Brain microvascular endothelial cell (primary cell): ENCODE results near the gene ATP1B4.

Experiments used
- DNase-seq: peaks from one replicate; pipeline ENCODE4 v3.0.0-alpha.2; 2020
- H3K27ac ChIP-seq: fragments of 250-450 bp; sonication (Bioruptor Pico); 2 replicates; pipeline ENCODE4 v1.5.1; 2020; ENCODE audit warnings: mild to moderate bottlenecking, moderate library complexity
- H3K27me3 ChIP-seq: fragments of 250-450 bp; sonication (Bioruptor Pico); replicated peaks from 2 replicates; pipeline ENCODE4 v1.5.1; 2020; ENCODE audit warnings: mild to moderate bottlenecking
- H3K36me3 ChIP-seq: fragments of 250-450 bp; sonication (Bioruptor Pico); replicated peaks from 2 replicates; pipeline ENCODE4 v1.5.1; 2020; ENCODE audit warnings: mild to moderate bottlenecking
- H3K4me3 ChIP-seq: 2 replicates; pipeline ENCODE4 v1.5.1; 2011; ENCODE audit warnings: low read depth, mild to moderate bottlenecking, control low read depth, low read length, moderate library complexity
- in situ Hi-C: cut with HindIII; loops from 2 replicates; pipeline ENCODE4 v1.10.0; 2017; ENCODE audit warnings: low sequenced_read_pairs, low pct_ligation_motif_present
- TF ChIP-seq, protein P1 (sequence below): IDR thresholded peaks from 2 replicates; pipeline ENCODE4 v1.5.1; 2011; ENCODE audit warnings: low read depth, mild to moderate bottlenecking, moderate library complexity, low read length, control low read depth, inconsistent platforms; ENCODE audit errors: missing control alignments

Gene ATP1B4

DNA sequence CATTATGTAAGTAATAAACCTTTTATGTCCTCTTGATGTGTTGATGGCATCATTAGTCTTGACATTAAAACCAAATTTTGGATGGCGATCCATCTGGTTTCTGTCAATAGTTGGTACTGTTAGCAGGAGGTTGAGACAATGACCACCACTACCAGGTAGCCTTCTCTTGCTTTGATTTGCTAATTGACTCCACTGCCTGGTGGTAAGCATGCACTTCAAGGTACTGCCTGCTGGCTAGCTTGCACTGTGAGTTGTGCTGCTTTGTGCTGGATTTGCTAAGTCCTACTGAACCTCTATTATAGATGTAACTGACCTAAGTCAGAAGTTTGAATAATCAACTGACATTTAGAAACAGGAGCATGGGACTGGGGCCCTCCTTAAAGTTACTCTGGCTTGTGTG, 46.3 kb downstream of the ATP1B4 start:
- TF ChIP-seq, protein P1, sequence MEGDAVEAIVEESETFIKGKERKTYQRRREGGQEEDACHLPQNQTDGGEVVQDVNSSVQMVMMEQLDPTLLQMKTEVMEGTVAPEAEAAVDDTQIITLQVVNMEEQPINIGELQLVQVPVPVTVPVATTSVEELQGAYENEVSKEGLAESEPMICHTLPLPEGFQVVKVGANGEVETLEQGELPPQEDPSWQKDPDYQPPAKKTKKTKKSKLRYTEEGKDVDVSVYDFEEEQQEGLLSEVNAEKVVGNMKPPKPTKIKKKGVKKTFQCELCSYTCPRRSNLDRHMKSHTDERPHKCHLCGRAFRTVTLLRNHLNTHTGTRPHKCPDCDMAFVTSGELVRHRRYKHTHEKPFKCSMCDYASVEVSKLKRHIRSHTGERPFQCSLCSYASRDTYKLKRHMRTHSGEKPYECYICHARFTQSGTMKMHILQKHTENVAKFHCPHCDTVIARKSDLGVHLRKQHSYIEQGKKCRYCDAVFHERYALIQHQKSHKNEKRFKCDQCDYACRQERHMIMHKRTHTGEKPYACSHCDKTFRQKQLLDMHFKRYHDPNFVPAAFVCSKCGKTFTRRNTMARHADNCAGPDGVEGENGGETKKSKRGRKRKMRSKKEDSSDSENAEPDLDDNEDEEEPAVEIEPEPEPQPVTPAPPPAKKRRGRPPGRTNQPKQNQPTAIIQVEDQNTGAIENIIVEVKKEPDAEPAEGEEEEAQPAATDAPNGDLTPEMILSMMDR = no peak
- Histone ChIP-seq H3K4me3 (no peak overlapping the region), H3K36me3 (no peaks in the 10 kb centered on the region), H3K27me3 (no peaks in the 10 kb centered on the region), H3K27ac (no peak overlapping the region)
- in situ Hi-C loops = no loop called here
- no peak for DNase-seq

DNA sequence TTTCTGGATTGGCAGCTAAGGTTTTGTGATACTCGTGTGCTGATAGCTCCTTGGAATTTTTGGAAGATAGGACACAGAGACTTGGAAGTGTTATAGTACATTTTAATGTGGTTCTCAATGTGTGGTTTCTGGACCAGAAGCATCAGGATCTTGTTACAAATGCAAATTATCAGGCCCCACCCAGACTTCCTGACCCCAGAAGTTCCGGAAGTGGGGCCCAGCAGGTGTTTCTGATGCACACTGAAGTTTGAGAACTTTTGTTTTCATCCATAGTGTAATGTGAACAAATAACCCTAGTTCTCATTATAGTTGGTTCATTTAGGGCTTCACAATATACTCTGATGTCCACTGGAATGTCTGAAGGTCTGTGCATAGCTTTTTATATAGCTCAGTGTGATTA, 57.6 kb downstream of the ATP1B4 start:
- in situ Hi-C loops = no loop called here
- H3K27ac ChIP-seq = no peak overlapping the region
- DNase-seq = no peak
- no peaks in the 10 kb centered on the region for H3K36me3 ChIP-seq
- H3K27me3 ChIP-seq = no peaks in the 10 kb centered on the region
- H3K4me3 ChIP-seq = no peak overlapping the region
- TF ChIP-seq, protein P1 = no peak

DNA sequence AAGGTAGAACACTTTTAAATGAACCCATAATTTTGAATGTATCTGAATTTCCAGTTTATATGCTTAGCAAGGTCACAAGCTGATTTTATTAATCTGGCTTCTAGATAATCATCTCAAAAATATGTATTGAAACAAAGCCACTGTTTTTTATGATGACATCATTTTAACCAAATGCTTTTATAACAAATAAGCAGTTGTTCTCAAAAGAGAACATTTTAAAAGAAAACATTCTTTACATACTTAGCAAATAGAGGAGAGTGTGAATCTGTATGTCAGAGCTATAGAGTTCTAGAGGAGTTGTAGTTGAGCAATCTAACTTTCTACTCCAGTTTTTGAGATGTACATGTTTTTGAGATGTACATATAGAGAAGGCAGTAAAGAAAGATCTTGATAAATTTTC, 64.7 kb downstream of the ATP1B4 start:
- Histone ChIP-seq H3K27ac (no peak overlapping the region), H3K27me3 (no peaks in the 10 kb centered on the region), H3K36me3 (no peaks in the 10 kb centered on the region), H3K4me3 (no peak overlapping the region)
- TF ChIP-seq, protein P1 = no peak
- in situ Hi-C loops = no loop called here
- DNase-seq = no peak

DNA sequence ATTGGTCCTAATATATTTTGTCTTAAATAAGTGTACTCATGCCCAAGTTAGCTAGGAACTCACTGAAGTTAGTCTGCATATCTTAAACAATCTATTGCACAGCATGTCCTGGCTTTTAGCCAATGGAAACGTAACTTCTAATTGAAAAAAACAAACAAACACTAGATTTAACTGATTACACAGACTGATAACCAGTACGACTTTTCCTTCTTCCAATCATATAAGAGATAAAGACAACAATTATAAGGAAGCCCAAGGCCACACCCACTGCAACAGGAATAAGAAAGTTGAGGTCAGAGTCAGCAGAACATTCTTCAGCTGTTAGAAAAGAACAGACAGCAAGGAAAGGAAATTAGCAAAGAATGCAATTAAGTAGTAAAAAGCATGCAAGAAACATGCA, 66.4 kb downstream of the ATP1B4 start:
- TF ChIP-seq, protein P1 = no peak
- DNase-seq = peak; percentile 11
- in situ Hi-C loops = no loop called here

DNA sequence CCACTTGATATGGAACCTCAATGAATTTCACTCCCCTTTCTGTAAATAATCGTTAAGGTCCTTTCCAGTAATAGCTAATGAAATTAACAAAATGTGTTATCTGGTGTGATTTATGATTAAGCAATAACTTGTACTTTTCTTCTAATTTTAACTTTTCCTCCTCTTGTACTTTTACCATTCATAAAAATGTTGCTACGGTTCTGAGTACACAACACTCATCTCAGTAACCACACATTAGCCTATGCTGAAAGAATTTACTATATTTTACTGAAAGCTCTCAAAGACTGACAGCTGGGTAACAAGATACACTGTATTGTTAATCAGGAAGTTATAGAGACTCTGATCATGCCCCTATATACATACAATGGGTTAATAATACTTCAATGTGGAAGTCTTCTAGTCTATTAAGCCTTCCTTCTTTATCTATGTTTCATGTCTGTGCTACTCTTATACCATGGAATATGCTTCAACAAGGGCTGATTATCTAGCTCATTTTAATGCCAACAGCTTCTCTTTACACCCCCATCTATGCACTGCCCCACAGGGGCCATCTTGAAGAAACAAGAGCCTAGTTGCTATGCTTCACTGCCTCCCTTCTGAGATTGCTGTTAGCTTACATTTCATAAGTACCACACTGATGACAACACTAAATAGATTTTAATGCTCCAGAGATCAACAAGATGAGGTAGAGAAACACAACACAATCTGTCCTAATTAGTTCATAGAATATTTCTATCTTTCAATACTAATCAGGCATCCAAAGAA, 68.1 kb downstream of the ATP1B4 start:
- Histone ChIP-seq H3K4me3 (no peak overlapping the region), H3K27ac (no peak overlapping the region), H3K36me3 (peaks cover 2% of the 10 kb centered on the region), H3K27me3 (no peaks in the 10 kb centered on the region)
- TF ChIP-seq, protein P1 = no peak
- in situ Hi-C loops = no loop called here
- no peak for DNase-seq

More for the DNA sequence above, 66.4 kb downstream of the ATP1B4 start:
- Histone ChIP-seq H3K27me3 (no peaks in the 10 kb centered on the region), H3K4me3 (no peak overlapping the region), H3K36me3 (no peaks in the 10 kb centered on the region), H3K27ac (no peak overlapping the region)
